GM19193 (cell line): Measurements from ENCODE around the gene MAN1A2.

Experiments
- POLR2A ChIP-seq: IDR thresholded peaks from 4 replicates; pipeline ENCODE4 v1.6.1; 2011; ENCODE audit not compliant: insufficient read depth, insufficient read length; ENCODE audit errors: extremely low read depth

MAN1A2 gene

DNA sequence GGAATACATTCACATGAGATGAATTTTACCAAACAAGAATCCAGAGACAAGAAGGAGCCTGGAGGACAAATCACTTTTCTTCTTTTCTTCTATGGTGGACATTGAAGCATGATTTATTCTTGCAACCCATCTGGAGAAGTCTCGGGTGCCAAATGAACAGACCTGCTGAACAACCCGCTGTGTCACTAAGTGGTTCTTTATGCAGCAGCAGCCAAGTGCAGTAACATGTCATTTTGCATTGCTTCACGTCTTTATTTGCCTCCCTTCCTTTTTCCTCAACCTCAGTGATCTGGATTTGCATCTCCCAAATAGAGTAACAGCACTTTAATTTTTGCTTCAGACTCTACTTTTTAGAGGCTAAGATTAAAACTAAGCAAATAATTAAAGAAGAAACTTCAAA is 188.6 kb downstream of the MAN1A2 start:
- TF ChIP-seq POLR2A: no peak

DNA sequence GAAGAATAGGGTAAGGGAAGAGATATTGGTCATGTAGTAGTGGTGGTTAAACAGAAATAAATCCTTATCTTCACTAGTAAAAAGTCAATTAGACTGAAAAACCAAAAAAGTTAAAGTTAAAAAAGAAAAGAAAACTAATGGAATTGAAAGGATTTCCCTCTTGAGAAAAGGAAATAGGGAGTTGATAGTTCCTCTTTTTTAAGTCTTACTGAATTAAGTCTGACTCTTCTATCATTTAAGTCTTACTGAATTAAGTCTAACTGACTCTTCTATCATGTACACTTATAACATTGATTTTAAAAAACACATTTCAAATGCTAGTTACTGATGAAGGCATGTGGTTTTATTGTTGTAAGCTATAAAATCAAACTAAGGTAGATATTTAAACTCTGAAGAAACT is 189.1 kb downstream of the MAN1A2 start:
- no peak for TF ChIP-seq POLR2A

DNA sequence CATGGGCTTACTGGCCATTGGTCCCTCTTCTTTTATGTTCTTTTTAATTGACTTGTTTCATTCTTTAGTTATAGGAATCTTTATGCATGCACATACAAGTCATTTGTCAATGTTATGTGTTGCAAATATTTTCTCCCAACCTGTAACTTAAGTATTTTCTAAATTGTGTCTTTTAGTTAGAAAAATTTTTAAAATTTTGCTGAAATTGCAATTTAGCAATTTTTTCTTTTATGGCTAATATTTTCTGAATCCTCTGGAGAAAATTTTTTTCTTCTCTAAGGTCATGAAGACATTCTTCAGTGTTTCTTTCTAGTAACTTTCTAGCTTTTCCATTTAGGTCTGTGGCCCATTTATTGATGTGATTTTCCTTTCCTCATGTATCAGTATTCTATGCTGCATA is 189.7 kb downstream of the MAN1A2 start:
- TF ChIP-seq POLR2A: no peak

DNA sequence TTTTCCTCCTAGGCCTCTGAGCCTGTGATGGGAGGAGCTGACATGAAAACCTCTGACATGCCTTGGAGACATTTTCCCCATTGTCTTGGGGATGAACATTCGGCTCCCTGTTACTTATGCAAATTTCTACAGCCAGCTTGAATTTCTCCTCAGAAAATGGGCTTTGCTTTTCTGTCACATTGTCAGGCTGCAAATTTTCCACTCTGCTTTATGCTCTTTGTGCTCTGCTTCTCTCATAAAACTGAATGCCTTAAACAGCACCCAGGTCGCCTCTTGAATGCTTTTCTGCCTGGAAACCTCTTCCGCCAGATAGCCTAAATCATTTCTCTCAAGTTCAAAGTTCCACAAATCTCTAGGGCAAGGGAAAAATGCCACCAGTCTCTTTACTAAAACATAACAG is 191.9 kb downstream of the MAN1A2 start:
- no peak for TF ChIP-seq POLR2A

DNA sequence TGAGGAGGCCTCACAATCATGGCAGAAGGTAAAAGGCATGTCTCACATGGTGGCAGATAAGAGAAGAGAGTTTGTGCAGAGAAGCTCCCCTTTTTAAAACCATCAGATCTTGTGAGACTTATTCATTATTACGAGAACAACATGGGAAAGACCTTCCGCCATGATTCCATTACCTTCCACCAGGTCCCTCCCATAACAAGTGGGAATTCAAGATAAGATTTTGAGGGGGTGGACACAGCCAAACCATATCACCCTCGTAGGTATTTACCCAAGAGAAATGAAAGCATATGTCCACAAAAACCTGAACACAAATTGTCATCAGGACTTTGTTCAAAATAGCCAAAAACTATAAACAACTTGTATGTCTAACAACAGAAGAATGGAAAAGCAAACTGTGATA is 192.7 kb downstream of the MAN1A2 start:
- TF ChIP-seq POLR2A: no peak

DNA sequence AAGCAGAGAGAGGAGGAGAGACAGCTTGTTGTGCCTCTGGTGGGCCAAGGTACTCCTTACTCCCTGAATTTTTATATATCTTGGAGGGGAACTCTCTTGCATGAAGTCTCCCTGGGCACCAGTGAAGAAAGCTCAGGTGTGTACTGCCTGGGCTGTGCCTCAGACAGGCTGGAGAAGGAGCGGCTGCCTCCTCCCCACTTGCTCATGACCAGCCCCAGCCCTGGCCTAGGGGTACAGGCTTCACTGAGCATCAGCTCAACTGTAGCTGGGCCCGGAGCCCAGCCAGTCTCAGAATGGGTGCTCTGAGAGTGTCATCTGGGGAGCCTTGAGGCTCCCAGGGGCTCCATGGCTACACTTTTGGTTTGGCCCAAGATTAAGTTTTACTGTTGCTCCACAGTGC is 193.8 kb downstream of the MAN1A2 start:
- TF ChIP-seq POLR2A: no peak

DNA sequence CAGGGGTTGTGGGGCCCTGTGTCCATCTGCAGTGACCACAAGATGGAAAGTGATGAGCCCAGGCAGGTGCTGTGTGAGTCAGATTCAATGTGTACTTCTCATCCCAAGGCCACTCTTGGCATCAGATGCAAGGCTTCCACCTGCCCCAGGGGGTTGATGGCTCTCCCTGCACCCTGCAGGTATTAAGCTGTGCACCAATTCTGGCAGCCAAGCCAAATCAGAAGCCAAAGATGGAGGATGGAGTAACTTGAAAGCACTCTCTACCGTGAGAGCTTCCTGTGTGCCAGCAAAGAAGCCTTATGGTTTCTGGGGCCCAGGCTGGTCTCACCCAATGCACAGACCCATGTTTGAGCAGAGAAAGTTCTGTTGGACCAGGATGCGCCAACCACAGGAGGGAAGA is 194.3 kb downstream of the MAN1A2 start:
- no peak for TF ChIP-seq POLR2A

DNA sequence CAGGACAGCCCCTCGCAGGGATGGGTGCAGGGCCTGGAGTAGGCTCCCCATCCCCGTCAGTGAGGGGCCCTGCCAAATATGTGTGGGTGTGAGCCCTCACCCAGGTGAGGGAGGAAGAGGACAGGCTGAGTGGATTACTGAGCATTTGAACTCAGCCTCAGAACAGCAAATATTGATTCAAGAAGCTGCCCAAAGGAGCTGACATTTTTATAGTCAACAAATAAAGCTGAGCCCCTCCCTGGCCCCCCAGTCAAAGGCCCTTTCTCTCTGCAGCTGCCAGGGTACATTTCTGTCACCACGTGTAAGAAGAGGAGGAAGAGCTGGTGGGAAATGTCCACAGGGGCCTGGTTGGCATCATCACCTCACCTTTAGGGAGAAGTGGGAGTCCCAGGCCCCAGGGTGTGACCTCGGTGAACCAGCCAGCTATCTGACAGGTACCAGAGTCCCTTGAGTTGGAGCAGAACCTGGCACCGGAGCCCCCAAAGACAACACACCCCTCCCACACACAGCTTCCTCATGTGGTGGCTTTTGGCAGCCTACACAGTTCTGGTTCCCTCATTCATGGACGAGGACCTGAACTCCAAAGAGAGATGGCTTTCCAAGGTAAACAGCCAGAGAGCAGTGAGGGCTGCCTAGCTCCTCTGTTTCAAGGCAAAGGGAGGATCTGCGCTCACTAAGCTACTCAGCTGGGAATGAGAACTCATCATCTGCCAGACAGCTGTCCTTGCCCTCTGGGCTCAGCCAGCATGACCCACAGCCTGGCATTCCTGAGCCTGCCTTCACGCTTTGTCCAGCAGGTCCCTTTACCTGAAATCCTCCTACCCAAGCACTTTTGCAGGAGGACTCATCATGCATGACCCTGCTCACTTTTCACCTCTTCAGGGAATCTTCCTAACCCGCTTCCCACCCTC is 195.6 kb downstream of the MAN1A2 start:
- TF ChIP-seq POLR2A: no peak

DNA sequence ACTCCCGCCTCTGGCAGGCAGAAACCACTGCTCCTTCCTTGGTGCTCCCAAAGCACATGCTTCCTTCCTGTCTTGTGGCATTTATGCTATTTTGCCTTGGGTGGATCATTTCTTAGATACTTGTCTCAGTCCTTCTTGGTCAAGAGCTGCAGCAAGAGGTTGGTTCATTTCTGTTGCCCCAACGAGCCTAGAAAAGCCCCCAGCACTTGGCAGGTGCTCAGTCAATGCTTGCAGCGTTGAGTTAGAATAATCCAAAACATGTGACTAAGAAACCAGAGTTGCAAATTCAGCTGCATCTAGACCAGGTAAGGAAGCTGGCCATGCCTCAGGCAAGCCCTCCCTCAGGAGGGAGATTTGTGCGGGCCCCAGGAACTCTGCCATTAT is 196.2 kb downstream of the MAN1A2 start:
- no peak for TF ChIP-seq POLR2A

DNA sequence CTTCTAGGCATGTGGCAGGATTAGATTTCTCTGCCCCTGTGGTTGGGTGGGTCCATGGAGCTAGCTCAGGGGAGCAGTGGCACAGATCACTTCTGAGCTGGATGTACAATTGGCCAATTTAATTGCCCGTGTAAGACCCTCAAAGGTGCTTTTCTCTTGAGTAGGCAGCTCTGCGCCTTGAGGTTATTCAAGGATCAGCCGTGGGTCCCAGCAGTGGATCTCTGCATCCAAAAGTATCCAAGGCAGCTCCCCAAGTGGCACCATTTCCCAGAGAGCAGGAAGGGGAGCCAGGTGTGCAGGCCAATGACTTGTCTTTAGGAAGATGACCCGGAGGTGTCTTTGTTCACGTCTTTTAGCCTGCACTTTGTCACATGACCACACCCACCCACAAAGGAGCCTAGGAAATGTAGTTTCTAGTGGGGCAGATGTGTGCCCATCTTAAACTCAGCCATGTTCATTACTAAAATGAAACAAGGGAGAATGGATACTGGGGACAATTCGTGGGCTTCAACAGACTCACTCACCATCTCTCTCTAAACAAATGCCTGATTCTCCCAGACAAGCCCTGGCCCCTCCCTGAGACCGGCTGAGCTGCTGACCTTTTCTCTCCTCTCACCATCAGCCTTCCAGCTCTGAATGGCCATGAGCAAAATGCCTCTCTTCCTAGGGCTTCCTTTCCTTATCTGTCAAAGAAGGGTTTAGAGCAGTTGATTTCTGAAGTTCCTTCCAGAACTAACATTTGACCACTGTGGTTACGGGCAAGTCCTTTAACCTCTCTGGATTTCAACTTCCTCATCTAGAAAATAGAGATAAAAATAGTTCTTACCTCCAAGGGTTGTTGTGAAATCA is 197.2 kb downstream of the MAN1A2 start:
- no peak for TF ChIP-seq POLR2A

DNA sequence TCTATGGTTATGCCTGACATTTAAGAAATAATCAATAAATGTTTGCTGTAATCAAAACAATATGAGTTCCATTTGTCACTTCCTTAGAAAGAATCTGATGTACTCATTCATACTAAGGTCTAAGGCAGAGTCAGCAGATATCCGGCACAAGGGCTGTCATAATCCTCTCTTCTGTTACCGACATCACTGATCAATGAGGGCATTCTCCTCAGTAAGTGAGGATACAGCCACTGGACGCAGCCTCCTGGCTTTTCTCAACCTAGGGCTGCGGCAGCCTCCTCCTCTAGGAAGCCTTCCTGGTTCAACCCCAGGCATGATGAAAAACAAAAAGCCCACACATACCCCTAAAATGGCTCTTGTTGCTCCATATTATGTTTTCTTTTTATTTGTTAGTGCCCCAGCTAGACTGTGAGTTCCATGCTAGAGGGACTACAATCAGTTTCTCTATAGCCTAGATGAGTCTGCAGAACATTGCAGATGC is 197.9 kb downstream of the MAN1A2 start:
- TF ChIP-seq POLR2A: no peak

DNA sequence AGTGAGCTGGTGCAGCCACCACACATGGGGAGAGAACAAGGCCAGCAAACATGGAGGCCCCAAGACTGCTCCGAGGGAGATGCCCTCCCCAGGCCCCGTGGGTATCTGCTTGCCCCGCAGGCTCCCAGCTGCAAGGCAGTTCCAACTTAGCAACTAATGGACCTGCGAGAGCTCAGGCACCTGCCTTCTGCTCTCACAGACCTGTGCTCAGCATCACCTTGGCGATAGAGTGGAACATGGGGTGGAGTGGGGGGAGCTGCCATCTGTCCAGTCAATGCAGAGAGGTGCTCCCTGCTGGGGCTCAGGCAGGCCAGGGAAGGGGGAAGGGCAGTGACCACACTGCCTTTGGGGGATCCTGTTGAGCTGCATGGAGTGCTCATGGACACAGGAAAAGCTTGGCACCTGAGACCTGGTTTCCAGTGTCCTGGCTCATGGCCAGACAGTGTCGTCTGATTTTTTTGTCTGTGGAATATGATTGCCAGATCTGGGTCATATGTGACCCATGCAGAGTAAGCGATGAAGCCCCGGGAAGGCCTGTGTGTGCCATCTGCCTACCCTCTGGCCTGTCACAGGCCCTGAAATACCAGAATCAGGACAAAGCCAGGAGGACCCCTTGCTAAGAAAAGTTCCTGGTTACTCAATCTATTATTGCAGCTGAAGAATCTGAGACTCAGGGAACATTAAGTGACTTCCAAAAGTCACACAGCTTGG is 198.7 kb downstream of the MAN1A2 start:
- TF ChIP-seq POLR2A: no peak

DNA sequence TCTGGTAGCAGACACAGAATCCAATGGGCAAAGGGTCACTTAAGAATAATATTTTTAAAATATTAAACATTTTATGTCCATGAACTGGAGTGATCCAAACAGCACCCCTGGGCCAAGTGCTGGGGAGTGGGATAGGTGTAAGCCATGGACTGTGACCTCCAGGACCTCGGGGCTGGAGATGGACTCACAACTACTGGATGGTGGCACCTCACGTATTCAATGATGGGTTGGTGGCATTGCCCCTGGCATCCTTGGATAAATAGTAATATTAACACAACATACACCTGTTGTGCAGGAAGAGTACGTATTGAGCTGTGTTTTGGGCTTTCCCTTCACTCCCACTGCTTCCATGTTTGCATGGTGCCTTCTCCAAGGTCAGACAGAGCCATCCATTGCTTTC is 199.3 kb downstream of the MAN1A2 start:
- TF ChIP-seq POLR2A: no peak

DNA sequence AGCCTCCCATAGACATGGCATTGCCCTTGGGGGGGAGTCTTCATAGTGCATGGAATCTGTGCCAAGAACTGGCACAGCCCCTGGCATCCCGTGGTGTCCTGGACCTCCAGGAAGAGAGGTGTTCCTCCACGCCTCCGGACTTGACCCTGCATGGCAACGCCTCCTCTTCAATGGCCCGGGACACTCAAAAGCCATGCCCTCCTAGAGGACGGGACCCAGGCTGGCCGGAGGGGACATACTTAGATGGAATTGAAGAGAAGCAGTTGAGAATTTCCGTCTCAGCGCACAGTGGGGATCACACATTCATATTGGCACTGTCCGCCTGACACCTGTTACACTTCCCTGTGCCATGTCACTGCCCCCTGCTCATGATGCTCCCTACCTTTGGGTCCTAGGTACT is 200.2 kb downstream of the MAN1A2 start:
- no peak for TF ChIP-seq POLR2A

DNA sequence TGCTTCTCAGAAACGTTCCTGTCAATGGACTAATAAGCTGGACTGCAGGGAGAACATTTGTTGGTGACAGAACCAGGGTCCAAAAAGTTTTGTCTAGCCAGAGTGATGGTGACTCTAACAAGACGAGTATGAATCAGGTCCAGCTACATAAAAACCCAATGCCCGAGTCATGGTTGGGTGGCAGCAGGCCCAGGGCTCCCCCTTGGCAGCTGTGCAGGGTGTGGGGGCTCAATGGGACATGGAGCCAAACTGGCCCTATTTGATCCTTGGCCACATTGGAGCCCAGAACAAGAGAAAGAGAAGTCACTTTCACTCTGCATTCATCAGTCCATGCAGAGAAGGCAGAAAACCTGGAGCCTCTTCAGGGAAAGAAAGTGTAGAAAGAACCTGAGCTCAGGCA is 200.7 kb downstream of the MAN1A2 start:
- TF ChIP-seq POLR2A: no peak

DNA sequence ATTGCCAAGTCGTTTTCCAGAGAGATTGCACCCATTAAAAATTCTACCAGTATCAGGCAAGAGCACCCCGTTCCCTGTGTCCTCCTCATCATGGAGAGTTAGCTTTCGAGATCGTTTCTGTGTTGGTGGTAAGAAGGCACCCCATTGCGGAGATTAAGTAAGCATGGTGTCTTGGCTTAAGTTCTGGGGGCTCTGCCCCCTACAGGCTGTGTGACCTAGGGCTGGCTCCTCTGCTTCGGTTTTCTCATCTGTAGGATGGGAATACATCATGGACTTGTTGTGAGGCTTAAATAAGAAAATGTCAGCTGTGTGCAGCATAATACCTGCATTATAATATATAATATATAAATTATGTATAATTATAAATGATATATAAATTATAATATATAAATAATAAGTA is 201.8 kb downstream of the MAN1A2 start:
- TF ChIP-seq POLR2A: no peak

DNA sequence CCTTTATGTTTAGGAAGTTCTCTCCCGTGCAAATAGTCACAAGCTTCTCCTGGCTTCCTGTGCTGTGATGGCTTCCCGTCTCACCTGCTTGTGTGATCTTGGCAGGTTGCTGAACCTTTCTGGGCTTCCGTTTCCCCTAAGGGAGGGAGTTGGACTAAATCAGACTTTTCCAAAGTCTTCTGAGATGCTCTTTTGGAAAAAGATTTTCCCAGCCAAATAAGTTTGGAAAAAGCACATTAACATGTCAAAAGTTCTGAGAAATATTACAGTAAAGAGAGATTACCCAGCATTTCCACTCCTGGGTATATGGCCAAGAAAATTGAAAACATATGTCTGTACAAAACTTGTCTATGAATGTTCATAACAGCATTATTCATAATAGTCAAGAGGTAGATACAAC is 202.6 kb downstream of the MAN1A2 start:
- TF ChIP-seq POLR2A: no peak
